CD4-positive, alpha-beta T cell treated with Interleukin-21 for 1 hour (primary cell): ENCODE results near the gene FAP.
A peak's percentile ranks its signal among the peaks of the same experiment; 100 is the strongest.

Experiments
- DNase-seq: peaks from one replicate; pipeline ENCODE4 v3.0.0-alpha.2; 2020

Gene FAP

GRCh38 chr2:162125138-162125537, 118.1 kb downstream of the FAP start:
- no peak for DNase-seq

- DNase-seq: peak; percentile 73
Observed at GRCh38 chr2:162123806-162124758, 119.2 kb downstream of the FAP start.
